MM.1S (cell line): ENCODE data around the gene CUL1.

ENCODE experiments used
- EZH2 ChIP-seq: fragments of 300-600 bp; sonication (generic); optimal IDR thresholded peaks from 2 replicates; pipeline ENCODE3; 2017; ENCODE audit warnings: low read depth, mild to moderate bottlenecking, antibody characterized with exemption, low read length, mixed read lengths
- TF ChIP-seq, protein P1 (sequence below): fragments of 300-600 bp; sonication (generic); IDR thresholded peaks from 2 replicates; pipeline ENCODE4 v1.5.1; 2016; ENCODE audit warnings: antibody characterized with exemption, low read length, mixed read lengths

GRCh38 chr7:148850564-148850963 is 151.9 kb downstream of the CUL1 start:
- TF ChIP-seq, protein P1, sequence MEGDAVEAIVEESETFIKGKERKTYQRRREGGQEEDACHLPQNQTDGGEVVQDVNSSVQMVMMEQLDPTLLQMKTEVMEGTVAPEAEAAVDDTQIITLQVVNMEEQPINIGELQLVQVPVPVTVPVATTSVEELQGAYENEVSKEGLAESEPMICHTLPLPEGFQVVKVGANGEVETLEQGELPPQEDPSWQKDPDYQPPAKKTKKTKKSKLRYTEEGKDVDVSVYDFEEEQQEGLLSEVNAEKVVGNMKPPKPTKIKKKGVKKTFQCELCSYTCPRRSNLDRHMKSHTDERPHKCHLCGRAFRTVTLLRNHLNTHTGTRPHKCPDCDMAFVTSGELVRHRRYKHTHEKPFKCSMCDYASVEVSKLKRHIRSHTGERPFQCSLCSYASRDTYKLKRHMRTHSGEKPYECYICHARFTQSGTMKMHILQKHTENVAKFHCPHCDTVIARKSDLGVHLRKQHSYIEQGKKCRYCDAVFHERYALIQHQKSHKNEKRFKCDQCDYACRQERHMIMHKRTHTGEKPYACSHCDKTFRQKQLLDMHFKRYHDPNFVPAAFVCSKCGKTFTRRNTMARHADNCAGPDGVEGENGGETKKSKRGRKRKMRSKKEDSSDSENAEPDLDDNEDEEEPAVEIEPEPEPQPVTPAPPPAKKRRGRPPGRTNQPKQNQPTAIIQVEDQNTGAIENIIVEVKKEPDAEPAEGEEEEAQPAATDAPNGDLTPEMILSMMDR: no peak
- no peak for TF ChIP-seq EZH2
